Effector CD8-positive, alpha-beta T cell (primary cell): ENCODE measurements around the gene DUSP8.

Source experiments
- DNase-seq: peaks from one replicate; lab custom pipeline; 2025; lab: John Stamatoyannopoulos, UW

DUSP8 gene

DNA sequence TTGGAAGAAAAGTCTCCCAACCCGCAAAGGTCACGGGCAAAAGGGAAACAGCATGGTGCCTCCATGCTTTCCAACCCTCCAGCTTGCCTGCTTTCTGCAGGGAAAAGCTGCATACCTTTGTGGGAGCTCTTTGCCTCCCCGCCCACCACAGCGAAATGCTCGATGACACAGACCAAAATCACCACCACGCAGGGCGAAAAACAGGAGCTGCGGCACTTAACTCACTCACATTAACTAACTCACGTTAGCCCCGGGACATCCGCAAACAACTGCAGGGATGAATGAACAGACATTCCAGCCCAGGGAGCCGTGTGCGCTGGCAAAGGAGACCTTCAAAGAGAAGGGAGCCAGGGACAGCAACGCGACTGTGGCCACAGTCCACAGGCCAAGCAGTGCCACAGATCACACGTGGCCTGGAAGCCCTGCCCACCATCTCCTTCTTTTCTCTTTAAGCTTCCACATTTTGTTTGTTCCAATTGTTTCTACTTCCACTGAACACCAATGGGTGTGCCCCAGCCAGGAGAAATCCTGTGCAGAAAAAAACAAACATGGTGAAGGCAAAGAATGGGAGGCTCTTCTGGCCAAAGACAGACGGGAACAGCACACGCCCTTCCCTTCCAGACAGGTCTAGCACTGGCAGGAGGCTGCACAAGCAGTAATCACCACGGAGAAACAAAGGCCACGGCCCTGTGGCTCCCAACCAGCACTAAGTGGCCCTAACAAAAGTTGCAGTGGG is 39.3 kb downstream of the DUSP8 start:
- no peak for DNase-seq

DNA sequence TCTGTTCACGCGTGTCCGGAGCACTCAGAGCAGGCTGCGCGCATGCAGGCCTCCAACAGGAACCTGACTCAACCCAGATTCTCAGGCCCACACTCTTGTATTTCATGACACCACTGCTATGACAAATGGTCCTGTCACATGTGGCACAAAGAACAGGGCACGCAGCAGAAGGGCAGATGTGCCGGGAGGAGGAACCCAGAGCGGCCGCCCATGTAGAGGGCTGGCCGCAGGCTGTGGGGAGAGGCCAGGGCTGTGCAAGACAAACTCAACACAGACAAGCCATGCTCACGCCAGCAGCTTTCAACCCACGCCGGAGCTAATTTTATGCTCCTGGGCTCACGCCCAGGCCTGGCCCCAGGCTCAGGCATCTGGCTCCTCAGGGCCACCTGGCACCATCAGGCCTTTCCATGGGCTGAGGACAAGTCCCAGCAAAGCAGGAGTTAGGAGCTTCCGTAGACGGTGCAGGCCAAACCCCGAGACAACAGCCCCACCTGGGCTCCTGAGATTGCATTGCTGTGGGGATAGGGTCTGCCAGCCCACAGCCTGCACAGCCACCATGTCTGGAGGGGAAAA is 40.0 kb downstream of the DUSP8 start:
- DNase-seq = no peak

GRCh38 chr11:1531449-1532013 is 40.5 kb downstream of the DUSP8 start:
- no peak for DNase-seq

GRCh38 chr11:1530686-1531448 is 41.2 kb downstream of the DUSP8 start:
- no peak for DNase-seq

DNA sequence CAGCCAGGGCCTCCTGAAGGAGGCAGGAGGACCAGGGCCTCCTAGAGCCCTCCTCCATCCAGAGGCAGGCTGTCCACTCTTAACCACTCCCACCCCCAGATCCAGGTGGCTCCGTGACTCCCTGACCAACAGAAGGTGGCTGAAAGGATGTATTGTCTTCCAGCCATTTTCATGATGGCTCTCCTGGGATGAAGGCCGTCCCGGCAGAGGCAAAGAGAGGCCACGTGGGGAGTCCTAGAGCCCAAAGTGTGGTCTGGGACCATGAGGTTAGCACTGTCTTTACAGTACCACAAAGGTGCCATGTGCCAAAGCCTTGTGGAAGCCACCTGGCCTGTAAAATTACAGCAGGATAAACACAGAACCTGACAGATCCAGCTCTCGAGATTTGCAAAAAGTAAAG is 42.3 kb downstream of the DUSP8 start:
- DNase-seq = no peak

GRCh38 chr11:1529286-1529685 is 42.8 kb downstream of the DUSP8 start:
- DNase-seq = no peak

GRCh38 chr11:1528710-1529109 is 43.4 kb downstream of the DUSP8 start:
- DNase-seq = no peak

GRCh38 chr11:1526785-1527184 is 45.3 kb downstream of the DUSP8 start:
- no peak for DNase-seq

- DNase-seq = no peak
Observed at GRCh38 chr11:1523779-1524178, 48.3 kb downstream of the DUSP8 start.

GRCh38 chr11:1523077-1523476 is 49.0 kb downstream of the DUSP8 start:
- DNase-seq = no peak

- no peak for DNase-seq
Observed at GRCh38 chr11:1522081-1522424, 50.0 kb downstream of the DUSP8 start.

- no peak for DNase-seq
Observed at GRCh38 chr11:1521382-1522080, 50.5 kb downstream of the DUSP8 start.

GRCh38 chr11:1520663-1521267 is 51.3 kb downstream of the DUSP8 start:
- DNase-seq = no peak

GRCh38 chr11:1520209-1520662 is 51.8 kb downstream of the DUSP8 start:
- DNase-seq = no peak

GRCh38 chr11:1519028-1520010 is 52.8 kb downstream of the DUSP8 start:
- no peak for DNase-seq

DNA sequence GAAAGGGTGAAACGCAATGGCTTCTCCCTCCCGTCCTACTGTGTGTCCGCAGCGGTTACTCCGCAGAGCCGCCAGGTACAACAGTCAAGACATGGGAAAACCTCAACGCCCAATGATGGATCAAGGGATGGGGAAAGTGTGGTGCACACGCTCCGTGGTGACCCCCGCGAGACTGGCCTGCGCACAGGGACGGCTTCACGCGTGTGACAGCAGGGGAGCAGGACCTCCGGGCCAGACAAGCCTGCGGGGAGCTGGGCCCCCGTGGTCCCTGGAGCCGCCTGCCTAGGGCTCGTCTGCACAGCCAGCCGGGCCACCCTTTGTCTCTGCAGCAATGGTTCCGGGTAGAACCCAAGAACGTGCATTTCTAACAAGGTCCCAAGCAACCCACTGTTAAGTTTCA is 53.8 kb downstream of the DUSP8 start:
- no peak for DNase-seq

DNA sequence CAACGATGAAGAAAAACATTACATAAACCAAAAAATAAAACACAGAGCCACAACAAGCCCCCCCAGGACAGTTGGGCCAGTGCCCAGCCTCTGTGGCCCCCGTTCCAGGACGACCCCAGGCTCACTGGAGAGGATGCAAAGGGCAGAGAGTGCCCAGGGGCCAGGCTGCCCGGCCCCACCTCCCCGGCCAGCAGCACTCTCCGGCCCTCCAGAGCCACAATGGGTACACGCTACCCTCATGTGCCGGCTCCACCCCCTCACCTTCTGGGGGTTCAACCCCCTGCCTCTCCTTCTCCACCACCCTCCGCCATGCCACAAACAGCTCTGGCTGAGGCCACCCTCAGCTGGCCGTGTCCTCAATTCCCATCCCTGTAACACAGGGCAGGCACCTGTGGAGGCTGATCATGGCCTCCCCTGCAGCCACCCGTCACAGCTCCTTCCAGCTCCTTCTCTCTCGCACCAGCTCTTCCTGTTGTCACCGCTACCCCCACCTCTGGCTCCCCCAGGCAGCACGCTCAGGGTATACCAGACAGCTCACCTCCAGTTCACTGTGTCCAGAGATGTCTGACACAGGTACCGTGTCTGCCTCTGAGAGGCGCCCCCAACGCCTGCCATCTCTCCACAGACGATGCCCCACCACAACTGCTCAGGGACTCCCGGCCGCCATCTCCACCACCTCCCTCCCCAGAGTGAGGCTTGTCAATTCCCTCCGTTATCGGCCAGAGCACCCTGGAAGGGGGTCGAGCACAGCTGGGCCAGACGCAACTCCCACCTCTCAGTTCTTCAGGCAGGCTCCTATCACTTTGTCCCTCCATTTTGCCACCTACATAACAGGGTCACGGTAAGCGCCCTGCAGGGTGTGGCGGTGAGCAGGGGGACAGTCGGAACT is 54.7 kb downstream of the DUSP8 start:
- no peak for DNase-seq

- DNase-seq = no peak
Observed at GRCh38 chr11:1516273-1517067, 55.6 kb downstream of the DUSP8 start.
